Stimulated activated CD4-positive, alpha-beta T cell treated with anti-CD3 and anti-CD28 coated beads, Interleukin-12 subunit alpha, Interleukin-12 subunit beta, amount 100 ng/mL, for 24 hours (primary cell): ENCODE measurements around the gene UNC5CL.
"Not testable (repeated sequence)": the region's sequence is repeated elsewhere in the genome, so short reads cannot be mapped to it uniquely, and the experiment has no call there.

ENCODE experiments used
- DNase-seq, 2 experiments: peaks; one replicate each; pipeline ENCODE4 v3.0.0-alpha.2; 2020; ENCODE audit warnings: low read depth in 2 of 2

The UNC5CL gene

DNA sequence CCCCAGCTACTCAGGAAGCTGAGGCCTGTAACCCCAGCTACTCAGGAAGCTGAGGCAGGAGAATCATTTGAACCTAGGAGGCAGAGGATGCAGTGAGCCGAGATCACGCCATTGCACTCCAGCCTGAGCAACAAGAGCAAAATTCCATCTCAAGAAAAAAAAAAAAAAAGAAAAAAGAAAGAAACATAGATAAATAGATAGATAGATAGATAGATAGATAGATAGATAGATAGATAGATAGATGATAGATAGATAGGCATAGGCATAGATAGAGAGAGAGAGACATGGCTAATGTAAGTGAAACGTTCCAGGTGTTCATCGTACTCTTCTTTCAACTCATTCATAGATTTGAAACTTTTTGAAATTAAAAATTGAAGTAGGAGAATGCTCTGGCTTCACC is 32.0 kb downstream of the UNC5CL start:
- not testable (repeated sequence) for DNase-seq

DNA sequence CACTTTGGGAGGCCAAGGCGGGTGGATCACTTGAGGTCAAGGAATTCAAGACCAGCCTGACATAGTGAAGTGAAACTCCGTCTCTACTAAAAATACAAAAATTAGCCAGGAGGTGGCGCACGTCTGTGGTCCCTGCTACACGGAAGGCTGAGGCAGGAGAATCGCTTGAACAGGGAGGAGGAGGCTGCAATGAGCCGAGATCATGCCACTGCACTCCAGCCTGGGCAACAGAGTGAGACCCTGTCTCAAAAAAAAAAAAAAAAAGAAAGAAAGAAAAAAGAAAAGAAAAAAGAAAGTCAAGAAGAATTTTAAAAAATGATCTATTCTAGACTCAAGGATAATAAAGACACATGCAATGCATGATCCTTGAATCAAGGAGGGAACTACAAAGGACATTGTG is 32.8 kb downstream of the UNC5CL start:
- peak; percentile 17 to 53 for DNase-seq

DNA sequence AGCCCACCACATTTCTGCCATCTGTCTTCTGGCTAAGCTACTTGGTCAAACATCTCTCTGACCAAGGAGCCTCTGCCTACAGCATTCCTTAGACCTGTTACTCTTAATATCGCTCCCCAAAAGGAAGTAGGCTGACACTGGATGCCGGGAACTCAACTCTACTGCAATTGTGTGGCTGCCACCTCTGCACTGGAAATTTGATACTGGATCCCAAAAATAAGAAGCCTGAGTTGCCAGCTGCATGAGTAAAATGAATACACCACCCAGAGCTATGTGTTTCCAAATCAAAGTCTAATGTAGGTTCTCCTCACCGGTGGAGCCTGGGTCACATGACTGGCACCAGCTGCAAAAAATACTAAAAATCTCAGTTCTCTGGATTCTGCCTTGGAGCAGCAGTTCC is 36.9 kb downstream of the UNC5CL start:
- DNase-seq: no peak

DNA sequence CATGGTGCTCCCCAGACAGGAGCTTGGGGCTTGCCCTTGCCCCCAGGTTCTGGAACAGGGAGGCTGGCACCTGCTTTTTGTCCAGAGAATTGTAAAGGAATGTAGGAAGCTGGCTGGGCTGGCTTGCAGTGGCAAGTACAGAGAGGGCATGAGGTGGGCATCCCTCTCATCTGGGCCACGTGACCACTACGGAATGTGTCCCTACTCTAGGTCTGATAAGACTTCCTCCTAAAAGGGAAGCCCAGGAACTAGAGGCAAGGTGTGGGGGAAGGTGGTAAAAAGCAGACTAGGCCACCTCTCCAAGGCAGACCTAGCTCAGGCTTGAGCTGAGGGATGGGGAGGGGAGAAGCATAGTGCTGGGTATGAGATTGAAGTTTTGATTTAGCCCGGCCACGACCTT is 38.8 kb downstream of the UNC5CL start:
- DNase-seq: no peak

DNA sequence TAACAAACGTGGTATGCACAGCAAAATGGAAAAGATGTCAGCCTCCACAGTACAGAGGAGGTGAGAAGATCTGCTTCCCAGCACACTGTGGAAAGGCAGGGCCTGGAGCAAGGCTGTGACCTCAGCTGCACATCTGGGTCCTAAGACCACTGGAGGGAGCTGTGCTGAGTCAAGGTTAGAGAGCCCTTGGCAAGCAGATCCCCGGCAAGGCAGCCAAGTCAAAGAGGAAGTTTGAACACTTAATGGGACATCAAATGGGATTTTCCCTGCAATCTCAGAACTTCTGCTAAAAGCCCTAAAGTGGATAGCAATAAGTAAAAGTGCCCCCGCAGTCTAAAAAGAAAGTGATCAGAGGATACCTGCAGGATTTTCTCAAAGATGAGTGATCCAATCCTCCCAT is 39.5 kb downstream of the UNC5CL start:
- no peak for DNase-seq

DNA sequence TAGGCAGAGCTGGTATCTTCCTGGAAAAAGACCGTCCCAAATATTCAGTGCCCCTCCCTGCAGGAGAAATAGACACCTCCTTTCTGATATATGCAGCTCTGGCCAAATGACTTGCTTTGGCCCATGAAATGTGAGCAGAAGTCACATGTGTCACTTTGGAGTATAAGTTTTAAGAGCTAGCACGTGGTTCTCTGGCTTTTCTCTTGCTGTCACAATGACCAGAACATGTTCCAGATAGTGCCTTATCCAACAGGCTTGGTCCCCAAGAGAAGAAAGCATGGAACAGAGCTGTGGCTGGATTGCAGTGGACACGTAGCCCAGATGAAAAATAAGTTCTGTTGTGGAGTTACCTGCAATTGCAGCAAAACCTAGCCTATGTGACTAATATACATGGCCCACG is 40.4 kb downstream of the UNC5CL start:
- DNase-seq: no peak

DNA sequence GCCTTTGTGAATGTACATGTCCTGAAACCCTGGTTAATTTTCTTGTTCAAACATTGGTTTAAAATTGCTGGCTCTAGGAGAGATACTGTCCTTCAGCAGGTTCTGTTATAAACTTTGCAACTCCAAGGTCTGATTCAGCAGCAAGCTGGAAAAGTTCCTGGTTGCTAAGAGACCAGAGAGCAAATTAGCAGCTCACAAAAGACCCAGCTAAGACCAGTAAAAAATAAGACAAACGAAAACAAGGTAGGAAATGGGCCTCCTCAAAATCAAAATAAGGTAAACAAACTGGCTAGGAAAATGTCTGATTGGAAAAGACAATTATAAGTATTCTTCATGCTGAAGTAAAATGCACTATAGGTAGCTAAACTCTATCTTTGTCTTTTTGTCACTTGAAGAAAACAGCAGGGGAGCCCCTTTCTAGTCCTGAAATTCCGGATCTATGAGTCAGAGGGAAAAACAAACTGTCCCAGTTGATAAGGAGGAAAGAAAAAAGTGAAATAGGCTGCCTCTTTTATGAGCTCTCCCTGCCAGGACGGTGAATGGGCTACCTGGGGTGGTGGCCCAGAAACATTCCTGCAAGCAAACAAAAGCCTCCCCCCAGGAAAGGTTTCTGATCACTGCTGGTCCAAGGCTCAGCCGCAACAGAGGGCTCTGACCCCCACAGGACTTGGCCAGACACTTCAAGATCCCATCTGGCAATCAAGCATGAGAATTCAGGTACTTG is 41.6 kb downstream of the UNC5CL start:
- no peak for DNase-seq

DNA sequence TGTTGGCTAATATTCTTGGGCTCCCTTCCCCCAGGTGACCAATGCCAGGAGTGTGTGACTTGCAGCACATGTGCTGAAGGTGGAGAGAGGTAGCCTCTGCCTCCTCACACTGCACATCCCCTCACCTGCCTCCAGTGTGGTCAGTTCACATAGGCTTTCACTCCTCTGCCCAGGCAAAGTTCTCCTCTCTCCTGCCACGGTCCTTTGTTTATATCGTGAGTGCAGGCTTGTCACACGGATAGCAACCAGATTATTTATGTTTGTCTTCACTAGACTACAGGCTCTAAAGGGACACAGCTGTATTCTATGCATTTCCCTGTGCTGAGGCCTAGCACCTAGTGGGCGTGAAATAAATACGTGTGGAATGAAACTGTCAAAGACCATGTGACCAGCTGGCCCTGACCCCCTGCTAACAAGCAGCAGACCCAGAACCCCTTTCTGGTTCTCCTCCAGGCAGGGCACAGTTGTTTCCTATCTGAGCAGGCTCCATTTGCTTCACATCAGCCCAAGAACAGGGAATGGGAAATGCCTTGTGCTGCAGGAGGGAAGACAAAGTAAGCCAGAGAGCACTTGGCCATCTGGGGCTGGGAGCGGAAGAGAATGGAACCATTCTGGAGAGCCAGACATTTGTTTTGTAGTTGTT is 42.3 kb downstream of the UNC5CL start:
- no peak for DNase-seq

DNA sequence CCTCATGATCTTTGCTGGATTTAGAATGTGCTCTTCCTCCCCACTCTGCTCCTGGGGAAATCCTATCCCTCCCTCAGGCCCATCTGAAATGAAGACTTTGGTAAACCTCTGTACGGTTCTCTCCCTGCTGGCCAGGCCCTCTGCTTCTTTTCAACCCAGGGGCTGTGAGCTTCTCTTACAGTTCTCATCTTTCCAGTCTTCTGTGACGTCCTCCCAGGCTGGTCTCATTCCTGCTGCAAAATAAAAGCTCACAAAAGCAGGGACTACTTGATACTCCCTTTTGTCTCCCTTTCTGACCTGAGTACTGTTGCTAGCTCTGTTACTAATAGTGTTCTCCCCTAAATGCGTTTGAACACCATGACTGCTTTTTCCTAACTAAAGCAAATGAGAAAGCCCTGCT is 46.3 kb downstream of the UNC5CL start:
- no peak for DNase-seq

DNA sequence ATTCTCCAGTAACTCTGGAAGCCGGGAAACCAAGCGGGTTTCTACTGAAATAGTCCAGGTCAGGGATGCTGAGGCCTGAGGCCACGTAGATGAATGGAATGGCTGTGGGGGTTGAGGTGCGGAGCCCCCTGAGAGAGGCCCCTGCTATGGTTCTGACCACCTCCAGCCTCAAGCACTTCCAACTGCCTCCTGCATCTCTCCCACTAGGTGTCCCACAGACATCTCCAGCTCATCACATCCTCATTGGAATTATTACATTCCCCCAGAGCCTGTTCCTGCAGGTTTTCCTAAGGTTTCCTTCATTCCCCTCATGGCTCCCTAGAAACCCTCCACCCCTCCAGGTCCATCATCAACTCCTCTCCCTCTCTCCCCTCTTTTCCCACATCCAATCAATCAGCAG is 48.7 kb downstream of the UNC5CL start:
- no peak for DNase-seq

DNA sequence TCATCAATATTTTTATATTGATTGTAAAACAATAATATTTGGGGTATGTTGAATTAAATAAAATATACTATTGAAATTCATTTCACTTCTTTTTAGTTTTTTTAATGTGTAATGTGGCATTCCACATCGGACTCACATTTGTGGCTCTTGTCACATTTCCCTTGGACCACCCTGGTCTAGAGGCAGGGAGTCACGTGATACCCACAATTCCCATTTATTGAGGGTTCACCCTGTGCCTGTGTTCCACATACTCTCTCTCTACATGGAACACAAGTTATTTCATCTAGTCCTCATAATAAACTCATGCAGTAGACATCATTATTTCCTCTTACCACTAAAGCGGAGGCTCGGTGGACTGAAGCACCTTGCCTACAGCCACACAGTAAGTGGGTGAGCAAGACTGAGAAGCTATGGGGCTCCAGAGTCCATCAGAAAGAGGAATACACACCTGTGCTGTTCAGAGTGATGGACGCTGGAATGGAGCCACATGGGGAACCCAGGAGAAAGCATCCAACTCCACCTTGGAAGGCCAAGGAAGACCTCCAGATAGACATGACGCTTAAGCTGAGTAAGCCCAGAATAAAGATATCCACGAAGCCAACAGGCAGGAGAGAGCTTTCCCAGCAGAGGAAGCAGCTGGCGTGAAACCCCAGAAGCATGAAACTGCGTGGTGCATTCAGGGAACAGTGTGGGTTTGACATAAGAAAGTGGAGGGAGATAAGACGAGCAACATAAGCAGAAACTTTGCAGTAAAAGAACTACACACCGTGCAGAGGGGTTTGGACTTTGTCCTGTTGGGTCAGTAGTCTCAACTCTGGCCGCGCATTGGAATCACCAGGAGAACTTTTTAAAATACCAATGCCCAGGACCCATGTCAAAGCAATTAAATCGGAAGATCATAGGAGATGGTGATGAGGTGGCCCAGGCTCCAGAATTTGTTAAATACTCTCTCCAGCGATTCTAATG is 49.5 kb downstream of the UNC5CL start:
- DNase-seq: no peak

DNA sequence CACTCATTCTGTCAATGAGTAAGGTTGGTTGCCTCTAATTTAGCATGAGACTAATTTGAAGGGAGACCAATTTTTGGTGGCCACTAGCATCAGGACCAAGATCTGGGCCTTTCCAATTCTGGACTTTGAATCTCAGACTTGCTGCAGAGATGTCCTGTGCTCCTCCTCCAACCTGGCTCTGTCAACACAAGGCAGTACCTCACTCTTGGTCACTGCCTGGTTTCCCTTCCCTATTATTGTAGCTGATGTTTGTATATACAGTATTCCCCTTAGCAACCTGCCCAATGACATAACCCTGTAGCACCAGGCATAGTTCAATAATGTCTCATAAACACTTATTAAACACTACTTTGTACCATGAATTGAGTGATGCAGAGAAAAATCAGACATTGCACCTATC is 50.4 kb downstream of the UNC5CL start:
- DNase-seq: no peak

DNA sequence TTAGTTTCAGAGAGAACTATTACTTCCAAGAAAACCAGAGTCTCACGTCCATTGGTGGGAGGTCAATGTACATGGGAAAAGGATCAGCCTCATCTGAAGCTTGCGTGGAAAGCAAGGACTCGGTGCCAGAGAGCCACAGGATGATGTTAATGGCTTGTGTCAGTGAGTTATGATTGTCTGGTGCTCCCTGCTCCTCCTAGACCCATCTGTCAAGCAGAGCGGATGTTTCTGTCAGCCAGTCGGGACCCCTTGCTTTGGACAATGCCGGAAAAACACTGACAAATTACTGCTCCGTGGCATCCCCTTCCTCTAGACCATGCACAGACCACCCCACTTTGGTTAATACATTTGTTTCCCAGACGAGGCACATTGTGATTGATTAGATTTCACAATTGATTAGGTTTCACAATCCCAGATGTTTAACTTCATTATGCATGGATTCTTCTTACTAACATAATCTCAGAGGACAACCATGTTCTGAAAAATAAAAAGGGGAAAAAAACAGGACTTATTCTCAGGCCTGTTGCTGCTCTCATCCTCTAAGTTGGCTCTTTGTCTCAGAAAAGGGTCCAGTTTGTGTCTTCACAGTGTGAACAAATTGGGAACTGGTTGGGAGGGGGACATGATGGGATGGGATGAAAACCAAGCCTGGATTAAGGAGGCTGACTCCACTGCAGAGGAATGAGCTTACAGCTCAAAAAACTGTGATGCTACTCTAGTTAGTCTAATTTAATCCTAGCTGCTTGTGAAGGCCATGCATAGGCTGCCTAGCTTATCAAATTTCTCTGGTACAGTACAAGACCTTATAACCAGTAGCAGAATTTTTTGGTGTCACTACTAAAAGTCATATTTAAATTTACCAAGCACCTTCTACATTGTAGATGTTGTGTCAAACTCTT is 51.9 kb downstream of the UNC5CL start:
- DNase-seq: no peak

DNA sequence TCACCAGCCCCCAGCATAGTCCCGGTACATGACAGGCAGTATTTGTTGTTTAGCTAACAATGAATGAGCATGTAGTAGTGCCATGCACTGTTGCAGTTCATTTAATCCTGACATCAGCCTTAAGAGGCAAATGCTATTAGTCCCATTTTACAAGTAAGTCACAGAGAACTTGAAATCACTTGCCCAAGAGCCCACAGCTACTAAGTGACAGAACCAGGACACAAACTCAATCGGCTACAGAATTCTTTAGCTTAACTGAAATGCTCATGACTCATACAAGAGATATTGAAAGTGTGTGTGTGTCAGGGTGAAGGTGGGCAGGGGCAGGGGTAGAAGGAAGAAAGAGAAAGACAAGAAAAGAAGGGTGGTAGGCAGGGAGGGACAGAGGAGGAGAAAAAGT is 52.7 kb downstream of the UNC5CL start:
- no peak for DNase-seq

DNA sequence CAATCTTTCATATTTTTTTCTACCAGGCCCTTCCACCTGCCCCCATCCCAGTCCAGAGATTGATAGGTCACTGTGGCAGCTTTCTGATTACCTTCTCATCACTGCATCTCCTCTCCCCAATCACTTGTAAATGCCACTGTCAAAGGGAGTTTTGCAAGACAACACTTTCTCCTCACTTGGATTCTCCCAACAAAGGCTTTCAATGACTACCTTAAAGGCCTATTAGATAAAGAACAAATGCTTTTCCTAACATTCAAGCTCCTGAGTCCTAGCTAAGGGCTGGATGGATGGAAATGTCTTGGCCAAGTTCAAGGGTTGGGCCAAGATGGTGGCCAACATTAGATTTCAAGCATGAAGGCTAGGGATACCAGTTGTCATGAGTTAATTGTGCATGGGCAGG is 55.3 kb downstream of the UNC5CL start:
- no peak for DNase-seq

DNA sequence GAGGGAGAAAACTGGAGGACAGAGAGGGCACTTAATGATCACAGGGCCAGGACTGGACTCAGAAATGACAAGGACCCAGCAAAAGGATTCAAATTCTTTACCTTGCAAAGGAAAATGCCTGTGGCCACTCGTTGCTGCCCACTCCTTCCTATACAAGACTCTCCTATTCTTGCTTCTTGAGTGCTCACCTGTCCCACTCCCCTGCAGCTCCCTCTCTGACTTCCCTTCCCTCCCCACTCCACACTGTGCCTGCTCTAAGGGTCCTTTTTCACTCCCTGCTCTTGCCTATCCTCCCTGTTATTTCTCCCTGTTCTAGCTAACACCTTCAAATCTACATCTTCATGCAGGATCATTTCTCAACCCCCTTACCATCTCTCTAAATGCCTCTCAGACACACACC is 56.1 kb downstream of the UNC5CL start:
- no peak for DNase-seq

DNA sequence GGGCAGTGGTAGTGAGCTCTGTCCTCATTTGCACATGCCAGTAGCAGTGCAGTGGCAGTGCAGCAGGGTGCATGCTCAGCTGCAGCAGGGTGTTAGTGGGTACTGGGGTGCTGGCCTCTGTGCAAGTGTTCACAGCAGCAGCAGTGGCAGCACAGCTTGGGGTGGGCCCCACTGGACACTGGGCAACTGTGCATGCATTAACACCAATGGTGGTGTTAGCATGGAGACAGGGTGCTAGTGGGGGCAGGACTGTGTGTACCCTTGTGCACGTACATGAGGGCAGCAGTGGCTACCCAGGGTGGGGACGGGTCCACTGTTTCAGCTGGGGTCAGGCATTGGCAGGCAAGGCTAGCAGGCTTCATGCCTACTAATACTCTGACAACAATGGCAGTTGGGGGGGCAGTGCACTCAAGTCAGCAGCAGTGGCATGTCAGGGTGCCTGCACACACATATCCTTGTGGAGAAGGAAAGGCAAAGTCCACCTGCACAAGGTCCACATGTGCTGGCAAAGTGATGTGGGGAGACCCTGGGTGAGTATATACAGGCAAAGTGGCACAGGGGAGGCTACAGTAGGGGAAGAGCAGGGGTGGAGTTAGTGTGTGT is 60.2 kb downstream of the UNC5CL start:
- no peak for DNase-seq

DNA sequence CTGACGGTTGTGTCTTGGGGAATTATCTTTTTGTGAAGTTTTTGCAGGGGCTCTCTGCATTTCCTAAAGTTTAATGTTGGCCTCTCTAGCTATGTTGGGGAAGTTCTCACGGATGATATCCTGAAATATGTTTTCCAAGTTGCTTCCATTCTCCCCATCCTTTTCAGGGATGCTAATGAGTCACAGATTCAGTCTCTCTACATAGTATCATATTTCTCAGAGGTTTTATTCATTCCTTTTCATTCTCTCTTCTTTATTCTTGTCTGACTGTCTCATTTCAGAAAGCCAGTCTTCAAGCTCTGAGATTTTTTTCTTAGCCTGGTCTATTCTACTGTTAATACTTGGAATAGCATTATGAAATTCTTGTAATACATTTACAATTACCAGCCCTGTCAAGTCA is 61.3 kb downstream of the UNC5CL start:
- no peak for DNase-seq

DNA sequence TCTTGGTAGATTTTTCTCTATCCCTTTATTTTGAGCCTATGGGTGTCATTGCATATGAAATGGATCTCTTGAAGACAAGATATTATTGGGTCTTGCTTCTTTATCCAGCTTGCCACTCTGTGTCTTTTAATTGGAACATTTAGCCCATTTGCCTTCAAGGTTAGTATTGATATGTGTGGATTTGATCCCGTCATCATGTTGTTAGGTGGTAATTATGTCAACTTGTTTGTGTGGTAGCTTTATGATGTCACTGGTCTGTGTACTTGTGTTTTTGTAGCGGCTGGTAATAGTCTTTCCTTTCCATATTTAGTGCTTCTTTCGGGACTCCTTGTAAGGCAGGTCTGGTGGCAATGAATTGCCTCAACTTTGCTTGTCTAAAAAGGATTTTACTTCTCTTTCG is 61.9 kb downstream of the UNC5CL start:
- no peak for DNase-seq
